Activated gamma-delta T cell treated with anti-CD3 and anti-CD28 coated beads, Interleukin-2, amount 50 U/mL, for 16 hours (primary cell): ENCODE measurements around the gene ADAMTSL4.

Experiments
- DNase-seq: peaks from one replicate; pipeline ENCODE4 v3.0.0-alpha.2; 2020; ENCODE audit warnings: low read depth

Gene ADAMTSL4

DNA sequence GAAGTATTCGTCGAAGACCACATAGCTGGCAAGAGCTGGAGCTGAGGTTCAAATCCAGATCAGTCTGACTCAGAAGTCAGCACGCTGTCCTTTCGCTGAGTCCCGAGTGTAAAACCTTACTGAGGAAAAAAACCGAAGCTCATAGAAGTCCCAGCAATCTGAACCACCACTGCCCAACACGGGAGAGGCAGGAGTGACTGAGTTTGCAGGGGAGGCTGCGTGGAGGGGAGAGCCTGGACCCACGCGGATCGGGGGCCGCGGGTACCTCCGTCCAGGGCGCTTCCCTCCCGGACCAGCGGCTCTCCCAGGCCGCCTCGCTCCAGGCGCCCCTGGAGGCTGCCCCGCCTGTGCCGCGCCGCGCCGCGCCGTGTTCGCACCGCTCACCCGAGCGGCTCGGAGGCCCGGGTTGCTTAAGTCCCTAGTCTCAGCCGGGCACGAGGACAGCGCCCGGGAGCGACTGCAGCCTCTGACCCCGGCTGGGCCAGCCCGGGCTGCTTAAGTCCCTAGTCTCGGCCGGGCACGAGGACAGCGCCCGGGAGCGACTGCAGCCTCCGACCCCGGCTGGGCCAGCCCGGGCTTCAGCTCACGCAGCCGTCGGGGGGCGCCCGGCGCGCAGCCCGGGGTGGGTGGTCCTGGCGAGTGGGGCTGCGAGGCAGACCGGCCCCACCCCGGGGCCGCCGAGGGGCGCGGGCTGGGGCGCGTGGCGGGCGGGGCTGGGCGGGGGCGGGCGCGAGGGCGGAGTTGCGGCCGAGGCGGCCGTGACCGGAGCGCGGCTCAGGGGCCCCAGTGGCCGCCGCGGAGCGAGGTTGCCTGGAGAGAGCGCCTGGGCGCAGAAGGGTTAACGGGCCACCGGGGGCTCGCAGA lies at the start of gene ADAMTSL4:
Gene ADAMTSL4 (plus strand): TSS at position 777 of the 864 bp plus-strand sequence. CDS start 2,881 bp downstream, outside the sequence.
- no peak for DNase-seq

DNA sequence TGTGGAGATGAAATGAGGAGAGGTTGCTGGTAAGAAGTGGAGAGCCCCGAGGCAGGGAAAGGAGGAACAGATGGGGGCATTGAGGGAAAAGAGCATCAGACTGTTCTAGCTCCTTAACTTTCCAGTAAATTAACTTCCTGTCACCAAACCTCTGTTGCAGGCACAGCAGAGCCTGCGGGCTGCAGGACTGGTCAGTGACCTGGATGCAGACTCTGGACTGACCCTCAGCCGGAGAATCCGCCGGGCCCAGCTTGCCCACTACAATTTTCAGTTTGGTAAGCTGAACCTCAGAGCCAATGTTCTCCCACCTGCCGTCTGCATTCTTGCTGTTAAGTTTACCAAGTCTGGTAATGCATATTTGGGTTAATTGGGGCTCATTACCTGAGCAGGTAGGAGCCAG lies 43.8 kb upstream of the ADAMTSL4 start:
- no peak for DNase-seq

DNA sequence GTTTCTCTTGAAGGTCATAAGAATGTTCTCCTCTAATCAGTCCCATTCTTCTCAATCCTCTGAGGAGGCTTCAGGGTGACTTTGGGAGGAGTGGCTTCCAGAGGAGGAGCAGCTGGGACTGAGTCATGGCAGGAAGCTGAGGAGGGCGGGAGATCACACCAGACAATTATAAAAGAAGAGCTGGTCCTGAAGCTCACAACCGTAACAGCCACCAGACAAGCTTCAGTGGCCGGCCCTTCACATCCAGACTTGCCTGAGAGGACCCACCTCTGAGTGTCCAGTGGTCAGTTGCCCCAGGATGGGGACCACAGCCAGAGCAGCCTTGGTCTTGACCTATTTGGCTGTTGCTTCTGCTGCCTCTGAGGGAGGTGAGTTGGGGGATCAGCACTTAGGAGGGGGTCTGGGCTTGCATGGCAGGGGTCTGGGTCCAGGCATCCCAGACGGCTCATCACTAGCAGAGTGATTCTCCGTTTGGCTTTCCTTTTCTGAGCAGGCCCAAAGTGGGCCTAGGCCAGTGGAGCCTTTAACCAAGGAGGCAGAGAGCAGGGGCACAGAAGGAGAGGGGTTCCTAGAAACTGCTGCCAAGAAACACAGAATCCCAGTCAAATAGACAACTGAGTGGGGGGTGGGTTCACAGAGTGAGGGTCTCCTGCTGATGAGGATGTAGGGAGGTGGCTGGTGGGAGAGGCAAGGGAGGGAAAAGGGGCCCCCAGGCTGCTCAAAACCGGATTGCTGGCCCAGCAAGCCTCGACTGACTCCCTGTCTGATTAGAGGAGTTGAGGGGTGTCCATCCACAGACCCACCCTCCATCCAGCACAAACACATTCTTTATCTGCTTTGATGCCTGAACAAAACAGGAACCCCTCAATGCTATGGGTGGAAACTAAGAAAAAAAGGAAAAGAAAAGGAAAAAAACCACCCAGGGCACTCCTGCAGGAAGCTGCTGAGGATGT lies 41.0 kb upstream of the ADAMTSL4 start, which contains the start of gene ECM1:
Gene ECM1 (plus strand): TSS at position 198 of the 953 bp plus-strand sequence. CDS start 101 bp downstream, at position 299.
- DNase-seq, result no peak

DNA sequence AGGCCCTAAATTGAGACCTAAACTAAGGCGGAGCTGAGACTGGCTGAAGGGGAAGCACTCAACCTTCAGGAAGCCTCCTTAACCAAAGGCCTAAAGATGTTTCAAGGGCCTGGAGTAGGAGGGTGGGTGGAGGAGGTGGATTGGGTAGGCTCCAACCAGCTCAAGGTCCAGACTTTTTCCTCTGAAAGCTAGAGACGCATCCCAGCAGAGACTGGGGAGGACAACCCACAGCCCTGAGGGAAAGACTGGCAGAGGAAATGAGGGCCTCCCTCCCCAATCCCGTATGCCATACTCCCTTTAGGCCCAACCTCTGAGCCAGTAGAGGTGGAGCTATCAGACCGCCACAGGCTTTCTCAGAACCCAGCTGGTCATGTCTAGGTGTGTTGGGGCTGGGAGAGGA lies 40.2 kb upstream of the ADAMTSL4 start:
- DNase-seq, result no peak

DNA sequence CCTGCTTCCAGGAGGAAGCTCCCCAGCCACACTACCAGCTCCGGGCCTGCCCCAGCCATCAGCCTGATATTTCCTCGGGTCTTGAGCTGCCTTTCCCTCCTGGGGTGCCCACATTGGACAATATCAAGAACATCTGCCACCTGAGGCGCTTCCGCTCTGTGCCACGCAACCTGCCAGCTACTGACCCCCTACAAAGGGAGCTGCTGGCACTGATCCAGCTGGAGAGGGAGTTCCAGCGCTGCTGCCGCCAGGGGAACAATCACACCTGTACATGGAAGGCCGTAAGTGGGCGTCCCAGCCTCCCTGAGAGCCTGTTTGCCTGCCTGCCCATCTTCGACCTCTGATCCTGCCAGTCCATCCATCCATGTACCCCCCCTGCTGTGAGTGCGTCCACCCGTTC lies 37.7 kb upstream of the ADAMTSL4 start:
- no peak for DNase-seq

DNA sequence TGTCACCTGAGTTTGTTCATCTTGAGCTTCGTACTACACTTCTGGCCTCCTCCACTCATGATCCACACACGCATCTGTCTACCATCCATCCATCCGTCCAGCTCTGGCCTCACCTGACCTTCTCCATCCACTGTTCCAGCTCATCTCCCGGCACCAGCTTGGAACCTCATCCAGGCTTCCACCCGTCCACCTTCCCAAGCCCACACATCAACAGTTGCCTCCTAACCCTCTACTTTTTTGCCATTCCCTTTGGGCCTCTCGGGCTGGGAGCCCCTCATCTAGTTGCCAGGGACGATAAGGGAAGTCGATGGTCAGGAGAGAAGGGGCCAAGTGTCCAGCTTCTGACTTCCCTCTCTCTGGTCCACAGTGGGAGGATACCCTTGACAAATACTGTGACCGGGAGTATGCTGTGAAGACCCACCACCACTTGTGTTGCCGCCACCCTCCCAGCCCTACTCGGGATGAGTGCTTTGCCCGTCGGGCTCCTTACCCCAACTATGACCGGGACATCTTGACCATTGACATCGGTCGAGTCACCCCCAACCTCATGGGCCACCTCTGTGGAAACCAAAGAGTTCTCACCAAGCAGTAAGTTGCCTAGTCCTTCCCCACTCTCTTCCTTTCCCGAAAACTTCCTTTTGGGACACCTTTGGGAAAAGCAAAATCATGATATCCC lies 37.1 kb upstream of the ADAMTSL4 start:
- DNase-seq, result no peak

DNA sequence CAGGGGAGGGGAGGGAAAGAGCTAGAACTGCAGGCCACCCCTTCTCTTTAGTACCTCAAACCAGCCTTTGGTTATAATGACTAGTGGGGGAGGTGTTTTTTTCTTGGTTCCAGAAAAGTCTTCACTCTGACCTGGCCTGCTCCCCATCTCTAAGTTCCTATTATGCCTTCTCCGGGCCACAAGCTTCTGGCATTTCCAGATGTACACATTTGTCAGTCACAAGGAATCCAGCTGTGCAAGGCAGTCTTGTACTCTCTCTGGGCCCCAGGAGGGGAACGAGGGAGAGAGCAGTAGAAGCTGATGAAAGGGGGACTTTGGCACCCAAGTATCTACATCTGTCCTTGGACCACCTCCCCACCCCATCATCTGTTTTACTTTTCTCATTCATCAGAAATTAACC lies 36.4 kb upstream of the ADAMTSL4 start:
- DNase-seq, result no peak

DNA sequence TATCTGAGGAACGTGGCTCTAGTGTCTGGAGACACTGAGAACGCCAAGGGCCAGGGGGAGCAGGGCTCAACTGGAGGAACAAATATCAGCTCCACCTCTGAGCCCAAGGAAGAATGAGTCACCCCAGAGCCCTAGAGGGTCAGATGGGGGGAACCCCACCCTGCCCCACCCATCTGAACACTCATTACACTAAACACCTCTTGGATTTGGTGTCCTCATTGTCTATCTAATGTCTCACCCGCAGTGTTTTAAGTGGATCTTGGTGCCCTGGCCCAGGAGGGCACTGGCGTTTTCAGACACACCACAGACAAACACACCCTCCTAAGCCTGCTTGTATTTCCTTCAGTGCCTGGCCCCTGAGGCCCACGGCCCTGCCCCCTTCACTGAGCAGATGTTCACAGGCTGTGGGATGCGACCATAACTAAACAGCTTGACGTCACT lies 35.8 kb upstream of the ADAMTSL4 start:
- no peak for DNase-seq

DNA sequence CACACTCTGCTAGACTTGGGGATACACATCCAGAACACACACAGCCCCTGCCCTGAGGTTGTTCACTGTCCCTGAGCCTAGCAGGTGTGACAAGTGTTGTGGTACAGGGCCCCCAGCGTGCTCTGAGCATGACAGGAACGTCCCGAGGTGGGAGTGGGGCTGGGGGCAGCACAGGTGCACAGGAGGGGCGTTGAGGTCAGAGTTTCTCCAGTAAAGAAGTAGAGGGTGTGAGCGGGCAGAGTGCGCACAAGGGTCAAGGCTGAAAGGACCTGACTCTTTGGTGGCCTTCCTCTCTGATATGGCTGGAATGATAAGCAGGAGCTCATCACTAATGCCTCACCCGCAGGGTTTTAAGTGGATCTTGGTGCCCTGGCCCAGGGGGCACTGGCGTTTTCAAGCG lies 34.9 kb upstream of the ADAMTSL4 start:
- DNase-seq, result no peak

DNA sequence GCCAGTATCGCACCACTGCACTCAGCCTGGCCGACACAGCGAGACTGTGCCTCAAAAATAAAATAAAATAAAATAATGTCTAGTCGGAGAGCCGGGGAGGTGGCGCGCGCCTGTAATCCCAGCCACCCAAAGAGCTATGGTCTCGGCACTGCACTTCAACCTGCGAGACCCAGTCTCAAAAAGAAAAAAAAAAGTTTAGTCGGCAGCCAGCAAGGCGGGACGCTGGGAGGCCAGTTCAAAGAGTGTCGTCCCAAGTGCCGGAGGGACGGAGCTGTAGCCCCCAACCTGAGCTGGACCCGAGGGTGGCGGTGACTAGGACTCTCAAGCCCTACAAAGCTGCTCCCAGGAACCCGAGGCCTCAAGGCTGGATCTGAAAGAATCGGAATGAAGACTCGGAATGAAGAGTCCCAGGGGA lies 34.3 kb upstream of the ADAMTSL4 start:
- DNase-seq, result no peak

DNA sequence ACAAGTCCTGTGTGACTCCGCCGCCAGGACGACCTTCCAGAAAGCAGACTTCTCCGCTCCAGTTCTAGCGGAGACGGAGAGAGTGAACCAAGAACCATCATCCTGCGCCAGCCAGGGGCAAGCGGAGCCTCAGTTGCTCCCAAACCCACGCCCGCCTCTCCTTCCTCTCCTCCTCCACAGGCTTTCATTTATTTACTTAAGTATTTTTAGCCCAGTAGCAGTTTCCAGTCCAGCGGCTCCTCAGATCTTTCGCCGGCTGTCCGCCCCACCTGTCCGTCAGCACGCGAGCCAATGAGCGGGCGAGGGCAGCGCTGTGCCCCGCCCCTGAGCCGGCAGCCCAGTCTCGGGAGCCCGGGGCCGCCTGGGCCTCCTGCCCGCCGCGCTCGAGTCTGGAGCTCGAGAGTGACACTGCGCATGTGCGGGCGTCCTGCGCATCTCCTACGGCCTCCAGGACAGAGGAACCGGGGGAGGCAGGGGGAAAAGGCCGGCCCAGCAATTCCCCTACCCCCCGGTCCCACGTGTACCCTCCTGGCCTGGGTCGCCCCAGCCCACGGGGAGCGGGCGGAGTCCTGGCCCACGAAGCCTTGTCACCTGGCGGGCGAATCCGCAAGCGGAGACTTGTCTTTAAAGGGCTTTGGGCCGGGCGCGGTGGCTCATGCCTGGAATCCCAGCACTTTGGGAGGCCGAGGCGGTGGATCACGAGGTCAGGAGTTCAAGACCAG lies 33.7 kb upstream of the ADAMTSL4 start, which contains the start of gene FALEC:
Gene FALEC (plus strand): TSS at position 425 of the 722 bp plus-strand sequence.
- peak; percentile 85 for DNase-seq

DNA sequence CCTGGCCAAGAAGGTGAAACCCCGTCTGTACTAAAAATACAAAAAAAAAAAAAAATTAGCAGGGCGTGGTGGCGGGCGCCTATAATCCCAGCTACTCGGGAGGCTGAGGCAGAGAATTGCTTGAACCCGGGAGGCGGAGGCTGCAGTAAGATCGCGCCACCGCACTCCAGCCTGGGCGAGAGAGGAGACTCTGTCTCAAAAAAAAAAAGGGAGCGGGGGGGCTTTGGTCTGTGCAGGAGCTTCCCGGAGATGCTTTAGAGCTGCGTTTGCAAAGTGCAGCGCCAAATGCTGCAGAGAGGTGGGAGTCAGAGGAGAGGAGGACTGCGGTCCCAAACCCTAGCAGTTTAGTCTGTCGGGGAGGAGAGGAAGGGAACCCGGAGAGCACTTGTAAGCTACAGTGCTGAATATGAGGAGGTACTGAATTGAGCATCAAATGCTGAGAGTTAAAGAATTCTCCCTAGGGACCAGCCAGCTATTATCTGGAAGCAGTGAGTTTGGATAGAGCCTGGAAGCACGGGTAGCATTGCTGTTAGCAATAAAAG lies 33.1 kb upstream of the ADAMTSL4 start:
- no peak for DNase-seq

DNA sequence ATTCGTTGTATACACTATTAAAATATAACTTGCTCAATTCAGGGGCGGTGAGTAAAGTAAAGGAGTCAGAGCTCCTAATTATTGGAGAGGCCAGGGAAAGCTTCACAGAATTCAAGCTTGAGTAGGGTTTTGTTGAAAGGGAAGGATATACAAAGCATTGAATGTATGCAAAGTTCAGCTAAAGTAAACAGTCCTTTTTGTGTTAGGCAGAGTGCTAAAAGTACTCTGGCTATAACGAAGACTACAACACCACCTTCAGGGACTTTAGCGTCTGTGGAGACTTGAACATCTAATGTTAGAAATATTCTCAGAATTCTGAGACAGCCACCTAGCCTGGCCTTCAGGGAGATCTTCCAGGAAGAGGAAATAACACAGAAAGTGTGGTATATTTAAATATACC lies 32.6 kb upstream of the ADAMTSL4 start:
- no peak for DNase-seq

DNA sequence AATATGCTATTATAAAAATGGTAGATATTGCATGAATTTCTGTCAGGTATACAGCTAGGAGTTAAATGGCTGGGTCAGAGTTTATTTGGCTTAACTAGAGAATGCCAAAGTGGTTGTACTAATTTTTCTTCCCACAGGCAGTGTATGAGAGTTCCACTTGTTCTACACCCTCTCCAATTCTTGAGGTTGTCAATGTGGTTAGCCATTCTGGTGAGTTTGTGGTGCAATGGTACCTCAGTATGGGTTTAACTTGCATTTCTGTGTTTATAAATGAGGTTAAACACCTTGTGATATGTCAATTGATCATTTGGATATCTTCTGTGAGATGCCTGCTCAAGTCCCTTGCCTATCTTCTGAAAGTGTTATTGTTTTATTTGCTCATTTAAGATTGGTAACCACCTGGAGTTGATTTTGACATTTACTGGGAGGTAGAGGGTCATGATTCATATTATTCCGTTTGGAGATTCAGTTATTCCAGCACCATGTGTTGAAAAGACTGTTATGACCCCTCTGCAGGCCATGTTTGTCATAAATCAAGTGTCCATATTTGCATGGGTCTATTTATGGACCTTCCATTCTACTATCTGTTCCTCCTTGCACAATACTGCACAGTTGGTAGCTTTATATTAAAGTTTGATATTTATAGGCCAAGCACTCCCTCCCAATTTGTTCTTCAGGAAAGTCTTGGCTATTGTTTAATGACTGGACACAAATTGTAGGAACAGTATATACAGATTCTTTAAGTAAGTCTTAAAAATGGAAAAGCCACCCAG lies 27.8 kb upstream of the ADAMTSL4 start:
- no peak for DNase-seq

DNA sequence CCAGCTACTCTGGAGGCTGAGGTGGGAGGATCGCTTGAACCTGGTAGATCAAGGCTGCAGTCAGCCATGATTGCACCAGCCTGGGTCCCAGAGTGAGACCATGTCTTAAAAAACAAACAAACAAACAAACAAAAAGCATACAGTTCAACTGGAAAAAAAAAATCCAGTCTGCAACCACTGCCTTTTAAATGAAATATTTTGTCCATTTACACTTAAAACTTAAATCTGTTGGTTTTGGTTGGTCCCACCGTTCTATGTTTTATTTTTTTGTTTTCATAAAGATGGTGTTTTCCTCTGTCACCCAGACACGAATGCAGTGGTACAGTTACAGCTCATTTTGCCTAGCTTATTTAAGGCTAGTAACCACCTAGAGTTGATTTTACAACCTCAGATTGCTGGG lies 23.9 kb upstream of the ADAMTSL4 start:
- DNase-seq, result no peak

DNA sequence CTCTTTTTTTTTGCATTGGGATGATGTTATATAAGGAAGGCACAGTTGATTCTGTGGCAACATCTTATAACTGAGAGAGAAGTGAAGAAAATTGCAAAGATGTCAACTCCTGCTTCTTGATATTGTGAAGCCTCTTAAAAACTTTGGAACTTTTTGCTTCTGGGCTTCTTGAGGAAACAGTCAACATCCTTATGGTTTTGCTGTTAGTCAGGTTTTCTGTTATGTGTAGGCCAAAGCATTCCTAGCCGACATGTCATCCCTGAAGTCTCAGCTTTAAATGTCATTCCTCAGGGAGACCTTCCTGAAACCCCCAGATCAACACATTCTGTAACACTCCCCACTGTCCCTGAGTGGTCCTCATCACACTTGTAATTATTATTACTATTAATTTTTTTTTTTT lies 21.0 kb upstream of the ADAMTSL4 start:
- no peak for DNase-seq

DNA sequence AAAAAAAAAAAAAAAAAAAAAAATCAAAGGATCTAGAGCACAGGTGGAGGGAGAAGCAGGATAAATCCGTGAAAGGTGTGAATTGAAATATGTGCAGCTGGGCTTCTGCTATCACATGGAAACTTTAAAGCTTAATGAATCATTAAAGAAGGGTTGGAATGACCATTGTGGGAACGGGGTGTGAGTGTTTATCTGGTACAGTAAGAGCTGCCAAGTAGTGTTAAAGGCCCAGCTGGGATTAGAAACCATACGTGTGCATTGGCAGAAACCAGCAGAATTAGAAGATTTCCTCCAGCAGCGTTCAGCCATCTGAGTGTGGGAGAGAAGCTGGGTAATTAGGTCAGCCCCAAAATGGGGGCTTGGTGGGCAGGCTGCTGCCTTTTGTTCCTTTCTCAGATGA lies 20.2 kb upstream of the ADAMTSL4 start:
- no peak for DNase-seq

DNA sequence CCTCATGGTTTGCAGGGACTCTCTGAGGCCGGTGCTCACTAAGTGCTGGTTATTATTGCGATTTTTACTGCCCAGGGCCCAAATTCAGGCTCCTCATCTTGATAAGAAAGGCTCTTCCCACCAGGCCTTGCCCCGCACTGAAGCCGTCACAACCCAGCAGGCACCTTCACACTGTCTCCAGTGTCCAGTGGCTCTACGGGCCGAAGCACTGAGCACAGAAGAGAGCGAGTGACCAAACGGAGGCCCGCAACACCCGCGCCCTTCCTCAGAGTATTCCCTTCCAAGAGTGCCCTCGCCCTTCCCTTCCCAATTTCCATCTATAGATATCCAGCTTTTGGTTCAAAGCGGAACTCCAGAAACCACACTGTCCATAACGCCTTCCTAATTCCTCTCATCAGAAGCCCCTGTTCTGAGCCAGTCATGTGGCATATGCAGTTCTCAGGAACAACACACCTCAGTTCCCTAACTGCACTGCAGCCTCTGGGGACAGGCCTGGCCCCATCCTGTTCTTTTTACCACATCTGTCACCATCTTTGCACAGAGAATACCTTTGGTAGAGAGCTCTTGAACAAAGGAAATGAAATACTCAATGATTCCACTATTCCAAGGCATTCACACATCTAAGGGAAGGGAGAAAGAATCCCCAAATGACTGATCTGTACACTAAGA lies 18.6 kb upstream of the ADAMTSL4 start:
- no peak for DNase-seq

DNA sequence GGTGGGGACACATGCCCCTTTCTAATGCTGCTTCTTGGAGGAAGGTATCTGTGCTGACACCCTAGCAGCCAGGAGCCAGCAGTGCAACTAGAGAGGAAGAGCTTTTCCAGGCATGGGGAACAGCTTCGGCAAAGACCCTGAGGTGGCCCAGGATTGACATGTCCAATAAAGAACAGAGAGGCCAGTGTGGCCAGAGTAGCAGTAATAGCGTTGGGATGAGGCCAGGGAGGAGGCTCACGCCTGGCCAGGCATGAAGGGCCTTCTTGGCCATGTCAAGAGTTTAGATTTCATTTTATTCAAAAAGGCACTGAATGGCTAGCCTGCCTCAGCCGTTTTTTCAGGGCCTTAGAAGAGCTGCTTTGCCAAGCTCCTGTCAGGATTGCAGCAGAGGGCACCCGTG lies 16.3 kb upstream of the ADAMTSL4 start:
- no peak for DNase-seq

DNA sequence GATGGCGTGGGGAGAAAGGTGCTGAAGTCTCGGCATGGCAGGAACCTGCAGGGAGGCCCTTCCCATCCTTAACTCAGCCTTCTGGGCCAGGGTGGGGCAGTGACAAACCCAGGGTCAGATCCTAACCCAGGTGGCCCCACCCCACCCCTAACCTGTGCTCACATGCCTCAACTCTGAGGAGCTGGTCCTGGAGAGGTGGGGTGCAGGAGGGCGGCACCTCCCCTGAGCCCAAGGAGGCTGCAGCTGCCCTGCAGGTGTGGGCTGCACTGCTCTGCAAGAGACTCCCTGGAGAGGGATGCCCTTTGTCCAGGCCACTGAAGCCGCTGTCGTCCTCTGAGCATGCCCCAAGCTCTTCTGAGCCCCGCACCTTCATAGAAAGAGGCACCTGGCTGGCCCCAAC lies 15.2 kb upstream of the ADAMTSL4 start:
- DNase-seq, result no peak
